ENCODE measurements around the gene TXNDC8.
"Not testable (repeated sequence)": the region's sequence is repeated elsewhere in the genome, so short reads cannot be mapped to it uniquely, and the experiment has no call there.

Gene TXNDC8

DNA sequence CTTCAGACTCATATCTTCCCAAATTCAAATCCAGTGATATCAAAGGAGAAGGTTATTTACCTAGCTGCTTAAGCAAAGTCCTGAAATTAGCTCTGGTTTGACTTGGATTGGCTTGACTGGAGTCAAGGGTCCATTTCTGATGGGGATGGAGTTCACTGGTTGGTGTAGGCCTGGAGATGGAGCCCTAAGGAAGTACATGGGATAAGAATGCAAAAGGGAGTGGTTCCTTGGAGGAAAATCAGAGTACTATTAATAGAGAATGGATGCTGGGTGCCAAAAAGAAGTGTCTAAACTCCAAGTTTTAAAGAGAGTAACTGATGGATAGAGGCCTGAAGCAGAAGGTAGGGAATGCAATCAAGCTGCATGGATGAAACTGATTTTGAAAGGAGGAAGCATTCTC lies 13.8 kb downstream of the TXNDC8 start:
- no peak for DNase-seq

DNA sequence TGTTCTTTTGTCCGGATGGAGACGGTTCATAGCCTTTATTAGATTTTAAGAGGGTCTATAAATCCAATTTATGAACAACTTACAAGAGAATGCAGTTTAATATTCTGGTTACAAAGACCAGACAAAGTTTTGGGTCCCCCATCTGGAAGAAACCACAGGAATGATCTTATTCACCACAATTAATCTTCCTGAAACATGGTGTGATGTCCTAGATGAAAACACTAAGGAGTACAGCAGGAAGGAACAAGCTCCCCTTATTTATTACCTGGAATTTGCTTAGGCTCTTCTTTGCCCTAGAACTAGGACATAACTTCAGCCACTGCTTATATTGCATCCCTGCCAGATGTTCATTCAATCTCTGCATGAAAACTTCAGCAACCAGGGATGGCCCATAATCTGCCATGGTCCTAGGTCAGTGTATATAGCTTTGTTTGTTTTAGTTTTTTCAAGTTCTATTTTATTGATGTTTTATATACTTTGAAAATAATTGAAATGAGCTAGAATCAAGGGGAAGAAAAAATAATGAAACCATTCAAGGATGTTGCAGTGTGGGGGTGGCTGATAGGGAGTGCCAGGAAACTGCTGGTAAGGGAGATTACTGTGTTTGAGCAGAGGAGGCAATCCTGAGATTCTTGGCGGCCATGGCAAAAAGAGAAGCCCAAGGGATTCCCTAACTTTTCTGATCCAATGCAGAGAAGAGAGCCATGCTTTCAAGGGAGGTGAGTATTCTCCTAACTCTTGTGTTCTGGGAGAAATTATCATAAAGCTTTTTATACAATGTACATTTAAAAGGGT lies 16.8 kb downstream of the TXNDC8 start:
- DNase-seq, result no peak

DNA sequence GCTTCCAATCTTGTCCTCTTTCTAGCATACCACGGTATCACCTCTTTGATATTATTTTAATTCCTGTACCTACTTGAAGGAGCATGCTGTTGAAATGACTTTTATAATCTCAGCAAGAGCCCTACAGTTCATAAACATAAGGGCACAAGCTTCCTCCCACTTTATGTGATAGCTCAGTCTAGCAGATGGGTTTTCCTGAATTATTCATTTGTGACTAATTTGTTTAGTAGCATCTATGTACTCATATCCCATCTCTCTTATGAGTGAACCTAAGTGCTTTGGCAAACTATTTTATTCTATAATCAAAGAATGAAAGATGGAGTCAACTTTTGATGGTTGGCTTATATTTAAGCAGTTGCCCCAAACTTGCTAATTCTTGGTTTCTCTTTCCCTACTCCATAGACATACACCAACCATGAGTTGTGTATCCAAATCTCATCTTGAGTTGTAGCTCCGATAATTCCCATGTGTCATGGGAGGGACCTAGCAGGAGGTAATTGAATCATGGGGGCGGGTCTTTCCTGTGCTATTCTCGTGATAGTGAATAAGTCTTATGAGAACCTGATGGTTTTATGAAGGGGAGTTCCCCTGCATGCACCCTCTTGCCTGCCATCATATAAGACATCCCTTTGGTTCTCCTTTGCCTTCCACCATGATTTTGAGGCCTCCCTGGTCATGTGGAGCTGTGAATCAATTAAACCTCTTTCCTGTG lies 17.7 kb downstream of the TXNDC8 start:
- peak; percentile 37 to 69 (median 44) for DNase-seq

DNA sequence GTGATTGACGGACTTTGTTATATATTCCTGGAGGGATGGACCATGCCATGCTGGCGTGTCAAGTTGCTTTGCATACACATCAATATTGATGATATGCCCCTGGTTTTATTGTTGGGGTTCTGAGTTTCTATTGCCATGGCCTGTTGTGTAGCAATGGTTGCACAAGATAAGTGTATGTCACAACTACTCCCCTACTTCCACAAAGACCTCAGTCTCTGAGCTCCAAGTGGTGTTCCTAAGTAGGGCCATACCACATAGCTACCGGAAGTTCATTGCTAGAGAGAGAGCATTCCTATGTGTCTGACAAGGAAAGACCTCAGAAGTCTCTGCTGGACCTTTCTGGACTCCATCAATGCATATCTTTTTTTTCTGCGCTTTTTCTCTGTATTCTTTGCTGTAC lies 19.8 kb downstream of the TXNDC8 start:
- peak in 2 of 3 donors; percentile 20 to 24 for DNase-seq

DNA sequence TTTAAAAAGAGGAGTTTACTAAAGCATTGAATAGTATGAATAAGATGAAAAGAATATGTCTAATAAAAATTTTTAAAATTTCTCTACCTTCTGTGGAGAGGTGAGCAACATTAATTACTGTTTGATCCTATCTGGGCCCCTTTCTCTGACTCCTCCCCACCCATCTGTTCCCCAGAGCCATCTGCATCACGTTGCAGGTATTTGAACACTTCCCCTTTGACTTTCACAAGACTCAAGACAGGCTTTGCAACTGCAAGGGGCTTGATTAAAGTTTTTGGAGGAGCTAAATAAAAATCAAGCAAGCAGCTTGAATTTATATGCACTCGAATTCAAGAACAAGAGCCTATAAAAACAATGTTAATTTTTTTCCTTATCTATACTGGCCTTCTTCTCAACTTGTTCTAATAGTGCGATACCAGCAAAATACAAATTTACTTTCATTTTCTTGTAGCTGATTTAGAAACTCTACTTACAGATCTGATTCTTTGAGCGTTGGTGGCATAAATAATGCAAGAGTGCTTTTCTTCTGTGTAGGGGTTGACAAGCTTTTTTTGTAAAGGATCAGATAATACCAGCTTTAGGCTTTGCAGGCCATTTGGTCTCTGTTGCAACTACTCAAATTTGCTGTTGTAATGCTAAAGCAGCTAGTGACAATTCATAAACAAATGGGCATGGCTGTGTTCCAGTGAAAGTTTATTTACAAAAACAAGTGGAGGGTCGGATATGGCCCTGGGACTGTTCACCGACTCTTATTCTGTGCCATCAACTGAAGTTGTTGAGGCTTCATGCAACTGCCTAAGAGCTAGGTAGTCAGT lies 21.2 kb downstream of the TXNDC8 start:
- DNase-seq, result peak; percentile 16 to 37 (median 19)

DNA sequence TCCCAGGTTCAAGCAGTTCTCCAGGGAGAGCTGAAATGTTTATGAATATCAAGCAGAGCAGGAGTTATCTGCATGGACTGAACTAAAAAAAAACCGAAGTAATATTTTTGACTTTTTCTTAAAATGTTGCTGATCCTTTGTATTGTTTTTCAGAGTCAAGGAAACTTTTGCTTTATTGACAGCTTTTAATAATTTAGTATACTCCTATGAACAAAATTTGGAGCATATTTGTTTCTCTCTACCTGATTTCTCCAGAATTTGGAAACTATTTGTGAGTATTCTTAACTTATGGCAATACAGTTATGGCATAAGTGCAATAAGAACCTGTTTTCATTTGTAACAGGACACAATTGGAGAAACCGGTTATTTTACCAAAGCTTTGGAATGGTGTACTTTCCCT lies 25.7 kb downstream of the TXNDC8 start:
- DNase-seq, result not testable (repeated sequence)

DNA sequence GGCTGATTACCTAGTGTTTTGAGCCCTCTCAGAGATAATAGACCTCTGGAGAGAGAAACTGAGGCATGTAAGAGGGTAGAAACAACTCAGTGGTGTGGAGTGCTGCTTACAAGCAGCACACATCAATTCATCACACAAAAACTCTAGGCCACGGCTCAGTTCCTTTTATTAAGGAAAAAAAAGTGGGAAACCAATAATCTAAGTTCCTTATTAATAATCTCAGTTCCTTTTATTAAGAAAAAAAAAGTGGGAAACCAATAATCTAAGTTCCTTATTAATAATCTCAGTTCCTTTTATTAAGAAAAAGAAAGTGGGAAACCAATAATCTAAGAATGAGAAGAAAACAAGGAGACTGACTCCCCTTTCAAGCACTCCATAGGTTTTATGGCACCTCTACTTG lies 28.0 kb downstream of the TXNDC8 start:
- peak in 2 of 3 donors; percentile 39 to 43 for DNase-seq

DNA sequence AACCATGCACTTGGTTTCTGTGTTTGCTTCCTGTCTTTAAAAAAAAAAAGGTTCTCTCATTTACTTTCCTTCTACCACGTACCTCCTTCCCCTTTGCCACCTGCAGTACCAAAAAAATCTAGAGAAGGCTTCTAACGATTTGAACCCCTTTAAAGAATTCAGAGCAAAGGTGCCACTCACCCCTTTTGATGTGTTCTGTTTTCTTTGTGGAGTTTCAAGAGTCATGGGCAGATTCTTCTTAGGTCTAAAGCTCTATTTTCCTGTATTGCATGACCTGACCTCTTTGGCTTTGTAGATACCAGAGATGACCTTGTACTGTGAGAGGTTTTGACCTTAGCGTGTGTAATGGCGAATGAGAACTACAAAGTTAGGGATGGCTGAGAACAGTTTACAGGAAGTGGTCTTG lies 29.0 kb downstream of the TXNDC8 start:
- DNase-seq, result no peak

DNA sequence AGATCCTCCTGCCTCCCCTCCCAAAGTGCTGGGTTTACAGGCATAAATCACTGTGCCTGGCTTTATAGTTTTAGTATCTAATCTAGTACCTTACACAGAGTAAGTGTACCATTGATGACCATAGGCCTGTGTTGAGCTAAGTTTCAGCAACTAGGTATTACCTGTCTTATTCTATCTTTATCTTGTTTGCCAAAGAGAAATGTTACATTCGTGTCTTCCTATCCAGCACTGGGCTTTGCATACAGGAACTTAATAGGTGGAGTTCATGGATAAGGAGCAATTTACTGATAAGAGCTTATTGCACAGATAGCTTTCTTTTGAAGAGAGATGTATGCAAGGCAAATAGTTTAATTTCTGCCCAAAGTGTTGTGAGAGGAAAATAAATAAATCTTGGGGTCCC lies 30.5 kb downstream of the TXNDC8 start:
- no peak for DNase-seq

DNA sequence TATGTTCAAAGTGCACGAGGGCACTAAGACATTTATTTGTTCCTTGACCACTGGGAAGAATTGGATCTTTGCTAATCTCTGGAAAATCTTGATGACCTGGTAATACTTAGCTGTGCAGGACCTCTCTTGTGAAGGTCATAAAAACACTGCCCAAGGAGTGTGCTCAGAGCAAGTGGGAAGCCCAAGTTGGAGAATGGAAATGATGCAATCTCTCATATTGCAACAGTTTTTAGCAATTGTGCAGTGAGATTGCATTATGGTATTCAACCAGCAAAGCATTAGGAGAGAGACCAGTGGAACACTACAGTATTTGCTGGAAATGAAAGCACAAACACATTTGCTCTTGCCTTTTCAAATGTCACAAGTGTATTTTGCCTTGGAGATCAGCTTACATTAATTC lies 34.5 kb downstream of the TXNDC8 start:
- DNase-seq, result peak; percentile 66 to 85 (median 84)

DNA sequence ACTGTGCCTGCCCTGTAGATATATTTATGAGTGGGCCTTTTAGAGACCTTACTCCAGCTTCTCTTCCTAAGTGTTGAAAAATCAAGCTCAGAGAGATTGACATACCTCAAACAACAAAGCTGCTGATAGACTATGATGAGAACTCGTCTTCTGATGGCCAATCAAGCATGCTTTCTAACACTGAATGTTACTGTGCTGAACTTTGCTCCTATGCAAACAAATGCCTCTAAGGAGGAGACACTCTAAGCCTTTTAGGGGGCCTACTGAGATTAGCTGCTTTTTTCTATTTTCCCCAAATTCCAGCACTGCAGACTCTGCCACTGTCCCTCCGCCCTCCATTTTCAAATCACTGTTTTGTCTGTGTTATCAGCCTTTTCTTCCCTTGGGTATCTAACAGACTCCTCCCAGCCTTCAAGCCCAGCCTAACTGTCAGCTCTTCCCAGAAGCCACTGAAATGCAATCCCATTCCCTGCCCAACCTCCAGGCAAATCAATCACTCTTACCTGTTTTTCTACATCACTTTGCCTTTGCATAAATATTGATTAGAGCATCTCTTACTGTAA lies 39.5 kb downstream of the TXNDC8 start:
- DNase-seq, result no peak

DNA sequence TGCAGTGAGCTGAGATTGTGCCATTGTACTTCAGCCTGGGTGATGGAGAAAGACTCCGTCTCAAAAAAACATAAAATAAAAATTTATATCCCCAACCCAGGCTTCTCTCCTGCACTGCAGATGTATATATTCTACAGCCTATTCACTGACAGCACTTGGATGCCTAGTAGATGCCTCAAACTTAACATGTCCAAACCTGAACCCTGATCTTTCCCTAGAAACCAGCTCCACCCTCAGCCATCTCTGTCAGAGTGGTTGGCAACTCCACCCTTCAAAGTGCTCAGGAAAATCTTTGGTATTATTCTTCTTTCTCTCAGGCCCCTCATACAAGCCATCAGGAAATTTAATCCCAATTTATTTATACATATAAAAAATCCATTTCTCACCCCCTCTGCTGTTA lies 44.4 kb downstream of the TXNDC8 start:
- no peak for DNase-seq

DNA sequence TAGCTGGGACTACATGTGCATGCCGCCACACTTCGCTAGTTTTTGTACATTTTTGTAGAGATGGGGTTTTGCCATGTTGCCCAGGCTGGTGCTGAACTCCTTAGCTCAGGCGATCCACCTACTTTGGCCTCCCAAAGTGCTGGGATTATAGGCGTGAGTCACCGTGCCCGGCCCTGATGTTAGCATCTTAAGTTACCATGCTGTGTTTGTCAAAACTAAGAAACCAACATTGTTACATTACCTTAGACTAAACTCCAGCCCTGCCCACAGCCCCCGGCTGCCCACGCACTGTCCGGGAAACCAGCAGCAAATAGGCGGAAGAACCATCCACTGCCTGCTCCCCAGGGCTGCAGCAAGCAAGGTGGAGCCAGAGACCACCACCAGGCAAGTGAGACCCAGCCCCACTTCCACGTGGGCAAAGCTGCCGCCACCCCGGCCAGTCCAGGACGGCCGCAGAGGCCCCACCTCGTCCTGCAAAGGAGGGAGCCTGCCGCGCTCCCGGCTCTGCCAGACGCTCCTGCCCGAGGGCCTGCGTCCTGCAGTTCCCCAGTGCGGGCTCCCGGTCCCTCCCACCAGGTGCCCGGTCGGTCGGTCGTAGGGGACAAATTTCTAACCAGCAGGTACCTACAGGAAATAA lies 45.6 kb downstream of the TXNDC8 start:
- no peak for DNase-seq

DNA sequence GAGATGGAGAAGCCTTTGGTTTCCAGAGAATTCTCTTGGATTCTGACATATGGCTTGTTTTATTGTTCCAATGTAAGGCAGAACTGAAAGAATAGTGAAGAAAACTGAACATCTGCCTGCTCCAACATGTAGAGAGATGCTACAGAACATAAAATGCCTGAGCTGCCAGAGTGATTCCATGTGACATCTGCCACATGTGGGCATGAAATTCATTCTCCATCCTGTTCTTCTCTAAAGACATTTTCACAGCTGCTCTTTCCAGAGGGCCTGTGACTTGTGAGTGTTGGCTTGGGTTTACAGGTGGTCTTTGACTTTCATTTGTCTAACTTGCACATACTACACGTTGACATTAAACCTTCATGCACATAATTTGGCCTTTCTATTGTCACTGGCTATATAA lies 47.7 kb downstream of the TXNDC8 start:
- no peak for DNase-seq

DNA sequence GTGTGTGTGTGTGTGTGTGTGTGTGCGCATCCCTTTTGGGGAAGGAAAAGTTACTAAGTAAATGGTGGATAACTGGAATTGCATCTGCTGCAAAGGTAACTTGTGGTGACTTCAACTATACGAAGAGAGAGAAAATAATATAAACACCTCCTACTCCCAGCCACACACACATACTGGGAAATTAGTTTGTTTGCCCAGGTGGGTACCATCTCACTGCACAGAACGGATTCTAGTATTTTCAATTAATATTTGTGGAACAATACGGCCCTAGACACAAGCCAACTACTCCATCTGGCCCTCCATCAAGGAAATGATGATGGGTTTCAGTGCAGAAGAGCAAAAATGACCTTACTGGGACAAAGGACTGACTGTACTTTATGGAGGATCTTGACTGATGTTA lies 49.2 kb downstream of the TXNDC8 start:
- no peak for DNase-seq

DNA sequence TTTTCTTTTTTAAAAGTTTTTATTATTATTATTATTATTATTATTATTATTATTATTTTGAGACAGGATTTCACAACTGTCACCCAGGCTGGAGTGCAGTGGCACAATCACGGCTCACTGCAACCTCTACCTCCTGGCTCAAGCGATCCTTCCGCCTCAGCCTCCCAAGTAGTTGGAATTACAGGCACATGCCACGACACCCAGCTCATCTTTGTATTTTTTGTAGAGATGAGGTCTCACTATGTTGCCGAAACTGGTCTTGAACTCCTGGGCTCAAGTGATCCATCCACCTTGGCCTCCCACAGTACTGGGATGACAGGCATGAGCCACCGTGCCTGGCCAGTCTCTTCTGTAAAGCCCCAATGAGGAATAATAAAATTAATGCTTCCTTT lies 50.4 kb downstream of the TXNDC8 start:
- no peak for DNase-seq

DNA sequence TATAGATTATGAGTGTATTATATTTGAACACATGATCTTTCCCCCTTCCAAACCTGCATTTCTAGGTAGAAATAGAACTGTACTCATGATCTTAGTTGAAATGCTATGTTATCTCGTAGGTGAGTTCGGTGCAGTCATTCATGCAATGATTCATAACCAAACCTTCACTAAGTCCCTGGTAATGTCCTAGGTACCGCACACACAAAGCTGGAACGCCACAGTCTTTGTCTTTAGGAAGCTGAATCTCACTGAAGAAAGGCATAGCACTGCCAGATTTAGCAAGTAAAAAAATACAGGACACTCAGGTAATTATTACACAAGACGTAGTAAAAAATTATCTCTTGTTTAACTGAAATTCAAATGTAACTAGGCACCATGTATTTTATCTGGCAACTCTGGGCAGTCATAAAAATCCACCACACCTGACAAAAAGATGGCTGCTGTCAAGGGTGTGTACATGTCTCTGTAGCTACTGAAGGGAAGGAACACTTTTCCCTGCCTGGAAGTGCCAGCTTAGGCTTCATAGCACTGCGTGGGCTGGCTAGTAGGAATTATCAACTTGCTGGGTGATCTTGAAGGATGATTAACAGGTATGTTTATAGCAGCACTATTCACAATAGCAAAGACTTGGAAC lies 53.3 kb downstream of the TXNDC8 start:
- no peak for DNase-seq

DNA sequence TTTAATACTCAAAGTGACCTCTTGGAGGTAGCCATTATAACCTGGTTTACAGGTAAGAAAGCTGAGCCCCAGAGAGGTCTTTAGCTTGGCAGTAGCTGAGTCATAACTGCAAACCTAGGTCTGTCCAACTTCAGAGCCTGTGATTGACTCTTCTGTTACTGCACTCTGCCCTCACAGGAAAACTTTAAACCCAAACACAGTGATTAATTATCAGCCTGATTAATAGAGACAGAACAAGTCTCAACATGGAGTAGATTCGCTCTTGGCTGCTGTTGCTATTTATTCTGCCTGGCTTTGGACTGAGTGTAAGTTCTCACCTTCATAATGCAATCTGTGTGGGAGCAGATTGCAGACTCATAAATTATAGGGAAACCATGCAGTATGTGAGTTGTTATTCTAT lies 53.9 kb downstream of the TXNDC8 start:
- no peak for DNase-seq

DNA sequence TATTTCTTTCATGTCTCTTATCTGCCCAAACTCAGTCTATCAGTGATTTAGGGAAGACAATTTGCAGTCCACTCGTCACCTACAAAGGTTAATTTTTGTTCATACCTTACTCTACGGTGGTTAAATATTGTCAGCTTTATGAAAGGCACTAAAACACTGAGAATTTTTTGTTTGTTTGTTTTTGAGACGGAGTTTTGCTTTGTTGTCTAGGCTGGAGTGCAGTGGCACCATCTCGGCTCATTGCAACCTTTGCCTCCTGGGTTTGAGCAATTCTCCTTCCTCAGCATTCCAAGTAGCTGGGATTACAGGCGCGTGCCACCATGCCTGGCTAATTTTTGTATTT lies 55.0 kb downstream of the TXNDC8 start:
- no peak for DNase-seq

DNA sequence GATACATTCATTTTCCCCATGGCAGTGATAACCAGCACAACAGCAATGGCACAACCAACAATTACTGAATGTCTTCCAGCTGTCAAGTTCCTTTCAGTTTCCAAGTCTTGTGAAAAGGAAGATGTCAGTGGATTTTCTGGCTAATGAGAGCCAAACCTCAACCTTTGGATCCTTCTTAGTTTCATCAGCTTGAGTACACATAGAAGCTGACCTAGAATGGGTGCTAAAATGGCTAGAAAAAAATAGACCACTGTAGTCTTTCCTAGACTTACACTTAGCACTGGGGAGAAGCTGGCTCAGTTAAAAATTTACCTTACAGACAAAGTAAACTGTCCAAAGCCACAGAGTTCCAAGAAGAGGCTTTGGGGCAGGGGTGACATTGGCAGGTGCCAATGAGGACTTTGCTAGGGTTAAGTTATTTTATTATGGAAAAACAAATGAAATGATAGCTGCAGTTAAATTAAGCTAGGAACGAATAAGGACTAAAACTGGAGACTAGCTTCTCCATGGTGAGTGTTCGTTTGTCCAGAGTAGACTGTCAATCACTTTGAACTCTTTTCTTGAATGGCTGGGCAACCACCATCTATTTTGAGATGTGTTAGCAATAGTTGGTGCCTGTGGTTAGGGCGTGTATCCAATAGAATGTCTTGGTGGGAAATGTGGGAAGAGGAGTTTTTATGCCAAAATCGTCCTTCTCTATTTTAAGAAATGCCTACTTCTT lies 55.5 kb downstream of the TXNDC8 start:
- peak; percentile 52 to 72 (median 63) for DNase-seq

DNA sequence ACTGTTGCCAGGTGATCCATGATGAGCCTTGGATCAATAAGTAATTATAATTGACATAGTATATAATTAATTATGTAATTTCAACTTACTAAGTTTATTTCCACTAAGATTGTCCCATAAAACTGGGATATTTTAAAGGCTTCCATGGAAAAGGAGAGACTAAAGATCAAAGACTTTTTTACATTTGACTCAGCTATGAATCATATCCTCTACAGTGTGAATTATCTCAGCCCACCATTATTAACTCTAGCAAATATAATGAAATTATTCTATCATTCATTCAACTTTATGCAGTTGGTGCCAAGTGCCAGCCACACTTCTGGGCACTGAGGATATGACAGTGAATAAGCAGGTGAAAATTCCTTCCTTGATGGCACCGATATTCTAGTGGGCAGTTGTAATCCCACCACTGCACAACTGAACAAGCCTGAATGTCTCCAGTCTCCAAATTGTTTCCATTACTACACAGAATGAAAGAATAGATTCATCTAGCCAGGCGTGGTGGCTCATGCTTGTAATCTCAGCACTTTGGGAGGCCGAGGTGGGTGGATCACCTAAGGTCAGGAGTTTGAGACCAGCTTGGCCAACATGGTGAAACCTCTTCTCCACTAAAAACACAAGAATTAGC lies 59.5 kb downstream of the TXNDC8 start:
- no peak for DNase-seq
